ENCODE measurements around the gene WWC2.

The WWC2 gene

GRCh38 chr4:183129125-183129524, 30.1 kb downstream of the WWC2 start:
- no peak overlapping the region for H3K4me3 ChIP-seq (ENCODE audit: low read depth, low read length)
- no peaks in the 10 kb centered on the region for H3K36me3 ChIP-seq
- no peak overlapping the region for H3K27ac ChIP-seq
- TF ChIP-seq CTCF (IDR thresholded peaks at IDR 0.05; ENCODE audit: low read depth, low read length), result no peak
- no peaks in the 10 kb centered on the region for H3K27me3 ChIP-seq (ENCODE audit: insufficient read depth, low read depth, severe bottlenecking)
- no peak for DNase-seq
- H3K9me3 ChIP-seq (ENCODE audit: severe bottlenecking), result no peaks in the 10 kb centered on the region

- TF ChIP-seq CTCF (IDR thresholded peaks at IDR 0.05; ENCODE audit: low read depth, low read length), result no peak
- Histone ChIP-seq H3K4me3 (ENCODE audit: low read depth, low read length) (no peak overlapping the region), H3K27me3 (ENCODE audit: insufficient read depth, low read depth, severe bottlenecking) (no peaks in the 10 kb centered on the region), H3K36me3 (no peaks in the 10 kb centered on the region), H3K9me3 (ENCODE audit: severe bottlenecking) (no peaks in the 10 kb centered on the region), H3K27ac (no peak overlapping the region)
- DNase-seq, result no peak
These were observed 30.6 kb downstream of the WWC2 start for GRCh38 chr4:183129675-183130074.

- H3K27ac ChIP-seq, result no peak overlapping the region
These were observed 31.5 kb downstream of the WWC2 start for GRCh38 chr4:183130328-183131155.

DNA sequence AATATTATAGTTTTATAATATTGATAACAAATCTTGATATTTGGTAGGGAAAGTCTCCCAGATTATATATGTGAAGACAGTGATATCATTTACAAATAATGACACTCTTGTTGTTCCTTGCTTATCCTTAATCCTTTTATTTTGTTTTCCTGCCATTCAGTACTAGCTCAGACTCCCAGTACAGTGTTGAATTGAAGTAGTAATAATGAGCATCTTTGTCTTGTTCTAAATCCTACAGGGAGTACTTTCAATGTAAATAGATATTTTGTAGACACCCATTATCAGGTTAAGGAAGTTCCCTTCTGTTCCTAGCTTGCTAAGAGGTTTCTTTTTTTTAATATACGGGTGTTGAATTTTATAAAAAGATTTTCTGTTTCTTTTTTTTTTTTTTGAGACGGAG, 33.0 kb downstream of the WWC2 start:
- DNase-seq, result no peak
- no peaks in the 10 kb centered on the region for H3K36me3 ChIP-seq
- H3K9me3 ChIP-seq (ENCODE audit: severe bottlenecking), result no peaks in the 10 kb centered on the region
- no peak overlapping the region for H3K27ac ChIP-seq
- no peaks in the 10 kb centered on the region for H3K27me3 ChIP-seq (ENCODE audit: insufficient read depth, low read depth, severe bottlenecking)
- TF ChIP-seq CTCF (IDR thresholded peaks at IDR 0.05; ENCODE audit: low read depth, low read length), result no peak
- H3K4me3 ChIP-seq (ENCODE audit: low read depth, low read length), result no peak overlapping the region

More at GRCh38 chr4:183130328-183131155, 31.5 kb downstream of the WWC2 start:
- no peak for DNase-seq
- Histone ChIP-seq H3K27me3 (ENCODE audit: insufficient read depth, low read depth, severe bottlenecking) (no peaks in the 10 kb centered on the region), H3K36me3 (no peaks in the 10 kb centered on the region), H3K4me3 (ENCODE audit: low read depth, low read length) (no peak overlapping the region), H3K9me3 (ENCODE audit: severe bottlenecking) (no peaks in the 10 kb centered on the region)
- TF ChIP-seq CTCF (IDR thresholded peaks at IDR 0.05; ENCODE audit: low read depth, low read length), result no peak

GRCh38 chr4:183132865-183133264, 33.8 kb downstream of the WWC2 start:
- Histone ChIP-seq H3K27me3 (ENCODE audit: insufficient read depth, low read depth, severe bottlenecking) (no peaks in the 10 kb centered on the region), H3K9me3 (ENCODE audit: severe bottlenecking) (no peaks in the 10 kb centered on the region), H3K4me3 (ENCODE audit: low read depth, low read length) (no peak overlapping the region), H3K27ac (no peak overlapping the region), H3K36me3 (no peaks in the 10 kb centered on the region)
- no peak for DNase-seq
- TF ChIP-seq CTCF (IDR thresholded peaks at IDR 0.05; ENCODE audit: low read depth, low read length), result no peak

DNA sequence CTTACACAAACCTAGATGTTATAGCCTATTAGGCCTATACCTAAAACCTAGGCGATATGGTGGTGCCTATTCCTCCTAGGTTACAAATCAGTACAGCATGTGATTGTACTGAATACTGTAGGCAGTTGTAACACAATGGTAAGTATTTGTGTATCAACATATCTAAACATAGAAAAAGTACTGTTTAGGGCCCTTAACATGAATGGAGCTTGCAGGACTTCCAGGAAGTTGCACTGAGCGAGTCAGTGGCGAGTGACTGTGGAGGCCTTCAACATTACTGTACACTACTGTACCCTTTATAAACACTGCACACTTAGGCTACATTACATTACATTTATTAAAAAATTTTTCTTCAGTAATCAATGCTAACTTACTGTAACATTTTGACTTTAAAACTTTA, 37.8 kb downstream of the WWC2 start:
- Histone ChIP-seq H3K36me3 (no peaks in the 10 kb centered on the region), H3K27ac (no peak overlapping the region), H3K4me3 (ENCODE audit: low read depth, low read length) (no peak overlapping the region), H3K9me3 (ENCODE audit: severe bottlenecking) (no peaks in the 10 kb centered on the region), H3K27me3 (ENCODE audit: insufficient read depth, low read depth, severe bottlenecking) (no peaks in the 10 kb centered on the region)
- no peak for TF ChIP-seq CTCF (IDR thresholded peaks at IDR 0.05; ENCODE audit: low read depth, low read length)
- no peak for DNase-seq
